Measurements from ENCODE around the gene SHROOM2.
A peak's percentile ranks its signal among the peaks of the same experiment; 100 is the strongest.

The SHROOM2 gene

DNA sequence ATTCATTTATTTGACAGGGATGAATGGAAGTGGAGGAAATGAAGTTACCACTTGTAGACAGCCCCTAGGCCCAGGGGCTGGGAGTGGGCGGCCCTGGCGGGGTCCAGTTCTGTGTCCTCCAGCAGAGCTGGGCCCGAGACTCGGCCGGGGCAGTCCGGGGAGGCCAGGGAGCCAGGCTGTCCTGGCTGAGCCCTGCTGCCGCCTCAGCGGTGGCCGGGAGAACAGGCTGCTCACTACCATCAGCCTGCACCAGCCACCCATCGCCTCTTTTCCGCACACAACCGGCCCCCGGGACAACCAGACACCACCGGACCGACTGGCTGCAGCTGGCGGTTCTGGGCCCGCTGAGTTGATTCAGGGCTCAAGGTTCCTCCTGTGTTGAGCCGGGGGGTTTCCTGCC, 206.5 kb downstream of the SHROOM2 start:
- TF ChIP-seq, protein P1, sequence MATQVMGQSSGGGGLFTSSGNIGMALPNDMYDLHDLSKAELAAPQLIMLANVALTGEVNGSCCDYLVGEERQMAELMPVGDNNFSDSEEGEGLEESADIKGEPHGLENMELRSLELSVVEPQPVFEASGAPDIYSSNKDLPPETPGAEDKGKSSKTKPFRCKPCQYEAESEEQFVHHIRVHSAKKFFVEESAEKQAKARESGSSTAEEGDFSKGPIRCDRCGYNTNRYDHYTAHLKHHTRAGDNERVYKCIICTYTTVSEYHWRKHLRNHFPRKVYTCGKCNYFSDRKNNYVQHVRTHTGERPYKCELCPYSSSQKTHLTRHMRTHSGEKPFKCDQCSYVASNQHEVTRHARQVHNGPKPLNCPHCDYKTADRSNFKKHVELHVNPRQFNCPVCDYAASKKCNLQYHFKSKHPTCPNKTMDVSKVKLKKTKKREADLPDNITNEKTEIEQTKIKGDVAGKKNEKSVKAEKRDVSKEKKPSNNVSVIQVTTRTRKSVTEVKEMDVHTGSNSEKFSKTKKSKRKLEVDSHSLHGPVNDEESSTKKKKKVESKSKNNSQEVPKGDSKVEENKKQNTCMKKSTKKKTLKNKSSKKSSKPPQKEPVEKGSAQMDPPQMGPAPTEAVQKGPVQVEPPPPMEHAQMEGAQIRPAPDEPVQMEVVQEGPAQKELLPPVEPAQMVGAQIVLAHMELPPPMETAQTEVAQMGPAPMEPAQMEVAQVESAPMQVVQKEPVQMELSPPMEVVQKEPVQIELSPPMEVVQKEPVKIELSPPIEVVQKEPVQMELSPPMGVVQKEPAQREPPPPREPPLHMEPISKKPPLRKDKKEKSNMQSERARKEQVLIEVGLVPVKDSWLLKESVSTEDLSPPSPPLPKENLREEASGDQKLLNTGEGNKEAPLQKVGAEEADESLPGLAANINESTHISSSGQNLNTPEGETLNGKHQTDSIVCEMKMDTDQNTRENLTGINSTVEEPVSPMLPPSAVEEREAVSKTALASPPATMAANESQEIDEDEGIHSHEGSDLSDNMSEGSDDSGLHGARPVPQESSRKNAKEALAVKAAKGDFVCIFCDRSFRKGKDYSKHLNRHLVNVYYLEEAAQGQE (IDR thresholded peaks at IDR 0.05; ENCODE audit: low read depth), result no peak
- TF ChIP-seq, protein P2, sequence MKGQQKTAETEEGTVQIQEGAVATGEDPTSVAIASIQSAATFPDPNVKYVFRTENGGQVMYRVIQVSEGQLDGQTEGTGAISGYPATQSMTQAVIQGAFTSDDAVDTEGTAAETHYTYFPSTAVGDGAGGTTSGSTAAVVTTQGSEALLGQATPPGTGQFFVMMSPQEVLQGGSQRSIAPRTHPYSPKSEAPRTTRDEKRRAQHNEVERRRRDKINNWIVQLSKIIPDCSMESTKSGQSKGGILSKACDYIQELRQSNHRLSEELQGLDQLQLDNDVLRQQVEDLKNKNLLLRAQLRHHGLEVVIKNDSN (IDR thresholded peaks at IDR 0.05), result no peak

DNA sequence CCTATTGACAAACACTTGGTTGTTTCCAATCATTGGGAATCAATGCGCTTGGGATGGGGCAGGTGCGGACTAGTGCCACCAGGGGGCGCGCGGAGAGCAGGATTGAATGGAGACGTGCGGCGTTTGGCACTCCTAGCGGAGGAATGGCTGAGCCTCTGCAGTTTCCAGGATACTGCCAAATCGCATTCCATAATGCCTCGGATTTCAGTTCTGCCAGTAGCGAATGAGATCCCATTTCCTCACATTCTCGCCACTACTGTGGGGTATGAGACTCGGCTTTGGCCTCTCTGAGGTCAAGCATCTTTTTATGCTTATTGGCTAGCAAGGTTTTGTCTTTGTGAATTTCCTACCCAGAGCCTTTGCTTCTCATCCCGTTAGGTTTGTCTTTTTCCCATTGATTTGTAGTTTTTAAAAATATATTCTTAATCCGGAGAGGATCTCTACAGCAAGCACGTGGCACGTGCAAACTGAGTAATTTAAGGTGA, 209.7 kb downstream of the SHROOM2 start:
- no peak for TF ChIP-seq EGR1 (IDR thresholded peaks at IDR 0.05)
- TF ChIP-seq, protein P3, sequence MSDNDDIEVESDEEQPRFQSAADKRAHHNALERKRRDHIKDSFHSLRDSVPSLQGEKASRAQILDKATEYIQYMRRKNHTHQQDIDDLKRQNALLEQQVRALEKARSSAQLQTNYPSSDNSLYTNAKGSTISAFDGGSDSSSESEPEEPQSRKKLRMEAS (IDR thresholded peaks at IDR 0.05), result no peak
- TF ChIP-seq CREB1 (IDR thresholded peaks at IDR 0.05; ENCODE audit: low read depth), result no peak
- TF ChIP-seq, protein P1 (IDR thresholded peaks at IDR 0.05; ENCODE audit: low read depth), result no peak
- TF ChIP-seq TAF1 (IDR thresholded peaks at IDR 0.05; ENCODE audit: low read depth), result no peak
- no peak for TF ChIP-seq EP300 (IDR thresholded peaks at IDR 0.05; ENCODE audit: borderline replicate concordance)
- TF ChIP-seq NFIC (IDR thresholded peaks at IDR 0.05), result 0 out of 2 replicates have a peak, but pooled peaks have one; percentile 22
- TF ChIP-seq TEAD4 (IDR thresholded peaks at IDR 0.05), result peak; percentile 30
- TF ChIP-seq, protein P2 (IDR thresholded peaks at IDR 0.05), result no peak
- TF ChIP-seq TCF12 (IDR thresholded peaks at IDR 0.05; ENCODE audit: low read depth), result no peak
- TF ChIP-seq CEBPB (IDR thresholded peaks at IDR 0.05), result no peak
- peak; percentile 28; the same call in 1 of the 2 replicates for TF ChIP-seq FOXM1 (IDR thresholded peaks at IDR 0.05; ENCODE audit: borderline replicate concordance, low read depth)
- TF ChIP-seq YY1 (IDR thresholded peaks at IDR 0.05; ENCODE audit: low read depth), result 0 out of 2 replicates have a peak, but pooled peaks have one; percentile 34
- peak; percentile 93 for TF ChIP-seq RAD21 (IDR thresholded peaks at IDR 0.05; ENCODE audit: low read depth)
- TF ChIP-seq ZBTB7A (IDR thresholded peaks at IDR 0.05; ENCODE audit: low read depth), result no peak

DNA sequence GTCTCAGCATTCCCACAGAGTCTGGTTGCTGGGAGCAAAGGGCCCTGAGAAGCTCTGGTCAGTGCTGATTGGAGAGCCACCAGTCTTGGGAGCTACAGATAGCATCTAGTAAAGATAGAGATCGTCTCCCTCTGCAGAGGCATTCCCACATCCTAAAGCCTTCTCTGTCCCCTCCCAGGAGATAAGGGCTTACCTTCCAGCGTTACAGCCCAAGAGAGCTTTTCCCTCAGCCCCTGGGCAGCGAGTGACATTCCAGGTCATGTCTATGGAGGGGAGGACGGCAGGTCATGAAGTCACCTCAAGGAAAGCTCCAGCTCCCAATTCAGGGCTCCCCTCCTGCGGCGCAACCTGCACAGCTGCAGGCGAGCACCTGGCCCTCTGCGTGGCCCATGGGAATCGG, 210.8 kb downstream of the SHROOM2 start:
- TF ChIP-seq RAD21 (IDR thresholded peaks at IDR 0.05; ENCODE audit: low read depth) (no peak), TEAD4 (IDR thresholded peaks at IDR 0.05) (no peak), EP300 (IDR thresholded peaks at IDR 0.05; ENCODE audit: borderline replicate concordance) (no peak), TAF1 (IDR thresholded peaks at IDR 0.05; ENCODE audit: low read depth) (no peak), ZBTB7A (IDR thresholded peaks at IDR 0.05; ENCODE audit: low read depth) (no peak), CREB1 (IDR thresholded peaks at IDR 0.05; ENCODE audit: low read depth) (no peak), CEBPB (IDR thresholded peaks at IDR 0.05) (no peak), EGR1 (IDR thresholded peaks at IDR 0.05) (no peak), TCF12 (IDR thresholded peaks at IDR 0.05; ENCODE audit: low read depth) (no peak), YY1 (IDR thresholded peaks at IDR 0.05; ENCODE audit: low read depth) (no peak), NFIC (IDR thresholded peaks at IDR 0.05) (no peak), FOXM1 (IDR thresholded peaks at IDR 0.05; ENCODE audit: borderline replicate concordance, low read depth) (no peak)
- TF ChIP-seq, protein P3 (IDR thresholded peaks at IDR 0.05), result no peak
- TF ChIP-seq, protein P2 (IDR thresholded peaks at IDR 0.05), result no peak
- TF ChIP-seq, protein P1 (IDR thresholded peaks at IDR 0.05; ENCODE audit: low read depth), result no peak

DNA sequence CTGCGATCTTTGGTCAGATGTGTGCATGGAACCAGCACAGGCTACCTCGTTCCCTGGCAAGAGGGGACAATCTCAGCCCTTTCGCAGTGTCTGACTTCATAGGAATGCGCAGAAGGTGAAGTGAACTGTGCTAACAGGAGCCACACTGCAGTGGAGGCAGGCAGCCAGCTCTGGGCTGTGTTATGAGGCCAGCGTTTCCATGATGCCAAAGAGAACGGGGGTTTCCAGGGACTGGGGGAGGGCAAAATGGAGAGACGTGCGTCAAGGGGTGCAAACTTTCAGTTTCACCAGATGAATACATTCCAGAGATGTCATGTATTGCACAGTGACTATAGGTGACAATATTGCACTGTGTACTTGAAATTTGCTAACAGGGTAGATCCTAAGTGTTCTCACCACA, 211.3 kb downstream of the SHROOM2 start:
- TF ChIP-seq CEBPB (IDR thresholded peaks at IDR 0.05) (no peak), TAF1 (IDR thresholded peaks at IDR 0.05; ENCODE audit: low read depth) (no peak), ZBTB7A (IDR thresholded peaks at IDR 0.05; ENCODE audit: low read depth) (no peak), TEAD4 (IDR thresholded peaks at IDR 0.05) (no peak), RAD21 (IDR thresholded peaks at IDR 0.05; ENCODE audit: low read depth) (no peak), NFIC (IDR thresholded peaks at IDR 0.05) (no peak), YY1 (IDR thresholded peaks at IDR 0.05; ENCODE audit: low read depth) (no peak), EGR1 (IDR thresholded peaks at IDR 0.05) (no peak), EP300 (IDR thresholded peaks at IDR 0.05; ENCODE audit: borderline replicate concordance) (no peak)
- TF ChIP-seq, protein P1 (IDR thresholded peaks at IDR 0.05; ENCODE audit: low read depth), result no peak
- TF ChIP-seq, protein P3 (IDR thresholded peaks at IDR 0.05), result no peak
- TF ChIP-seq, protein P2 (IDR thresholded peaks at IDR 0.05), result no peak
